HL-60 (cell line): ENCODE measurements around the gene TRIM67.

Experiments
- GABPA ChIP-seq: IDR thresholded peaks from 2 replicates; pipeline ENCODE4 v1.6.1; 2012; ENCODE audit warnings: low read depth
- POLR2AphosphoS5 ChIP-seq: IDR thresholded peaks from 2 replicates; pipeline ENCODE4 v1.6.1; 2012; ENCODE audit warnings: low read depth
- SPI1 ChIP-seq: IDR thresholded peaks from 2 replicates; pipeline ENCODE4 v1.6.1; 2012; ENCODE audit warnings: low read depth, mild to moderate bottlenecking, borderline replicate concordance
- TF ChIP-seq, protein P1 (sequence below): IDR thresholded peaks from one replicate; pipeline ENCODE4 v1.5.1; 2011; ENCODE audit warnings: low read length, control low read depth, inconsistent platforms; ENCODE audit not compliant: insufficient read depth
- TF ChIP-seq, protein P2 (sequence below): IDR thresholded peaks from 2 replicates; pipeline ENCODE4 v1.6.1; 2012; ENCODE audit warnings: low read depth; ENCODE audit not compliant: insufficient replicate concordance

DNA sequence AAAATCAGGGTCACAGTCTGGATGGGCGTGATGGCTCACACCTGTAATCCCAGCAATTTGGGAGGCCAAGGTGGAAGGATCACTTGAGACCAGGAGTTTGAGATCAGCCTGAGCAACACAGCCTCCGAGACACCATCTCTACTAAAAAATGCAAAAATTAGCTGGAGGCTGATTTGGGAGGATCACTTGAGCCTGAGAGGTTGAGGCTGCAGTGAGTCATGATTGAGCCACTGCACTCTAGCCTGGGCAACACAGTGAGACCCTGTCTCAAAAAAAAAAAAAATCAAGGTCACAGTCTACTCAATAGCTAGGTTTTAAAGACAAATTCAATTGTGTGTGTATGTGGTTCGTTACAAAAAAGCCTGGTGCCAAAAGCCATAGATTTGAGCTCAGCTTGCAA lies 34.4 kb downstream of the TRIM67 start:
- TF ChIP-seq, protein P1, sequence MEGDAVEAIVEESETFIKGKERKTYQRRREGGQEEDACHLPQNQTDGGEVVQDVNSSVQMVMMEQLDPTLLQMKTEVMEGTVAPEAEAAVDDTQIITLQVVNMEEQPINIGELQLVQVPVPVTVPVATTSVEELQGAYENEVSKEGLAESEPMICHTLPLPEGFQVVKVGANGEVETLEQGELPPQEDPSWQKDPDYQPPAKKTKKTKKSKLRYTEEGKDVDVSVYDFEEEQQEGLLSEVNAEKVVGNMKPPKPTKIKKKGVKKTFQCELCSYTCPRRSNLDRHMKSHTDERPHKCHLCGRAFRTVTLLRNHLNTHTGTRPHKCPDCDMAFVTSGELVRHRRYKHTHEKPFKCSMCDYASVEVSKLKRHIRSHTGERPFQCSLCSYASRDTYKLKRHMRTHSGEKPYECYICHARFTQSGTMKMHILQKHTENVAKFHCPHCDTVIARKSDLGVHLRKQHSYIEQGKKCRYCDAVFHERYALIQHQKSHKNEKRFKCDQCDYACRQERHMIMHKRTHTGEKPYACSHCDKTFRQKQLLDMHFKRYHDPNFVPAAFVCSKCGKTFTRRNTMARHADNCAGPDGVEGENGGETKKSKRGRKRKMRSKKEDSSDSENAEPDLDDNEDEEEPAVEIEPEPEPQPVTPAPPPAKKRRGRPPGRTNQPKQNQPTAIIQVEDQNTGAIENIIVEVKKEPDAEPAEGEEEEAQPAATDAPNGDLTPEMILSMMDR: no peak
- TF ChIP-seq, protein P2, sequence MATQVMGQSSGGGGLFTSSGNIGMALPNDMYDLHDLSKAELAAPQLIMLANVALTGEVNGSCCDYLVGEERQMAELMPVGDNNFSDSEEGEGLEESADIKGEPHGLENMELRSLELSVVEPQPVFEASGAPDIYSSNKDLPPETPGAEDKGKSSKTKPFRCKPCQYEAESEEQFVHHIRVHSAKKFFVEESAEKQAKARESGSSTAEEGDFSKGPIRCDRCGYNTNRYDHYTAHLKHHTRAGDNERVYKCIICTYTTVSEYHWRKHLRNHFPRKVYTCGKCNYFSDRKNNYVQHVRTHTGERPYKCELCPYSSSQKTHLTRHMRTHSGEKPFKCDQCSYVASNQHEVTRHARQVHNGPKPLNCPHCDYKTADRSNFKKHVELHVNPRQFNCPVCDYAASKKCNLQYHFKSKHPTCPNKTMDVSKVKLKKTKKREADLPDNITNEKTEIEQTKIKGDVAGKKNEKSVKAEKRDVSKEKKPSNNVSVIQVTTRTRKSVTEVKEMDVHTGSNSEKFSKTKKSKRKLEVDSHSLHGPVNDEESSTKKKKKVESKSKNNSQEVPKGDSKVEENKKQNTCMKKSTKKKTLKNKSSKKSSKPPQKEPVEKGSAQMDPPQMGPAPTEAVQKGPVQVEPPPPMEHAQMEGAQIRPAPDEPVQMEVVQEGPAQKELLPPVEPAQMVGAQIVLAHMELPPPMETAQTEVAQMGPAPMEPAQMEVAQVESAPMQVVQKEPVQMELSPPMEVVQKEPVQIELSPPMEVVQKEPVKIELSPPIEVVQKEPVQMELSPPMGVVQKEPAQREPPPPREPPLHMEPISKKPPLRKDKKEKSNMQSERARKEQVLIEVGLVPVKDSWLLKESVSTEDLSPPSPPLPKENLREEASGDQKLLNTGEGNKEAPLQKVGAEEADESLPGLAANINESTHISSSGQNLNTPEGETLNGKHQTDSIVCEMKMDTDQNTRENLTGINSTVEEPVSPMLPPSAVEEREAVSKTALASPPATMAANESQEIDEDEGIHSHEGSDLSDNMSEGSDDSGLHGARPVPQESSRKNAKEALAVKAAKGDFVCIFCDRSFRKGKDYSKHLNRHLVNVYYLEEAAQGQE: no peak
- TF ChIP-seq SPI1 (no peak), POLR2AphosphoS5 (no peak), GABPA (no peak)
